Measurements from ENCODE around the gene NNMT. TPM values are rescaled to one million over a fixed set of nuclear protein-coding genes. Genes with fewer than 3 reads are reported as not detected.
A peak's percentile ranks its signal among the peaks of the same experiment; 100 is the strongest.

The NNMT gene
- total RNA-seq, 1 donor from 2014 or later: 375 TPM

DNA sequence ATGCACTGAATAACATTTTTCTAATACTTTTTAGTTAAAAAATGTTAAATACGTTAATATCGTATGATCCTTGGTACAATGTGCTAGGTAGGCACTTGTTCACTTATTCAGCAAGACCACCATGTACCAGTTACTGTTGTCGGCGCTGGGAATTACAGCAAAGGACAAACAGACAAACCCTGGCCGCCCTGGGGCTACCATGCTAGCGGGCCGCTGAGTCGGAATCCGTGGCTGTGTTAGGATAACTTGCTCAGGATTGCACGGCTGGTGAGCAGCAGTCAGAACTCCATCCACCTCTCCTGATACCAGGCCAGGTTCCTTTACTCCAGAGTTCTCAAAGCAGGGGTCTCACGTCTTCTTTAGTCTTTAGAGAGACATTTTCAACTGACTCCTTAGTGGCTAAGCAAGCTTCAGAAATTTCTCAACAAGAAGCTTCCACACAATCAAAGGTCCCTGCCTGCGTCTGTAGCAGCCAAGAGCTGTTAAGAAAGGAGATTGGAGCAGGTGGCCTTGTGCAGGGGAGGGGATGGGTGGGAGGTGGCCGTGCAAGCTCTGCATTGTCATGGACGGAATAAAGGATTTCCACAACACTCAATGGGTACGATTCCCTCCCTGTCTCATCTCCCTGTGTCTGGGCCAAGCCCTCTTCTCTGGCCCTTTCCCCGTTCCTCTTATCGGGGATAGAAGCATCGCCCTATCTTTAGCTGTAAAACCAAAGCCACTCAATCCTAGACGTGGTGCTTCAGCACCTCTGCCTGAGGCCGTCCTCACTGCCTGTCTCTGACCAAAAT is 39.8 kb upstream of the NNMT start:
- no peak overlapping the region for H3K27ac Mint-ChIP-seq (ENCODE audit: unreplicated experiment)
- peaks cover 2% of the 10 kb centered on the region for H3K27me3 Mint-ChIP-seq (ENCODE audit: low read depth)
- peaks cover 12% of the 10 kb centered on the region for H3K36me3 Mint-ChIP-seq (ENCODE audit: low read depth)
- no peak for DNase-seq (ENCODE audit: low spot score)
- H3K9me3 Mint-ChIP-seq (ENCODE audit: low read depth): no peaks in the 10 kb centered on the region
- peaks cover 41% of the 10 kb centered on the region for H3K4me1 Mint-ChIP-seq (ENCODE audit: low read depth)
- H3K4me3 Mint-ChIP-seq (ENCODE audit: unreplicated experiment): no peak overlapping the region
- TF ChIP-seq, protein P1, sequence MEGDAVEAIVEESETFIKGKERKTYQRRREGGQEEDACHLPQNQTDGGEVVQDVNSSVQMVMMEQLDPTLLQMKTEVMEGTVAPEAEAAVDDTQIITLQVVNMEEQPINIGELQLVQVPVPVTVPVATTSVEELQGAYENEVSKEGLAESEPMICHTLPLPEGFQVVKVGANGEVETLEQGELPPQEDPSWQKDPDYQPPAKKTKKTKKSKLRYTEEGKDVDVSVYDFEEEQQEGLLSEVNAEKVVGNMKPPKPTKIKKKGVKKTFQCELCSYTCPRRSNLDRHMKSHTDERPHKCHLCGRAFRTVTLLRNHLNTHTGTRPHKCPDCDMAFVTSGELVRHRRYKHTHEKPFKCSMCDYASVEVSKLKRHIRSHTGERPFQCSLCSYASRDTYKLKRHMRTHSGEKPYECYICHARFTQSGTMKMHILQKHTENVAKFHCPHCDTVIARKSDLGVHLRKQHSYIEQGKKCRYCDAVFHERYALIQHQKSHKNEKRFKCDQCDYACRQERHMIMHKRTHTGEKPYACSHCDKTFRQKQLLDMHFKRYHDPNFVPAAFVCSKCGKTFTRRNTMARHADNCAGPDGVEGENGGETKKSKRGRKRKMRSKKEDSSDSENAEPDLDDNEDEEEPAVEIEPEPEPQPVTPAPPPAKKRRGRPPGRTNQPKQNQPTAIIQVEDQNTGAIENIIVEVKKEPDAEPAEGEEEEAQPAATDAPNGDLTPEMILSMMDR (IDR thresholded peaks at IDR 0.05): no peak

DNA sequence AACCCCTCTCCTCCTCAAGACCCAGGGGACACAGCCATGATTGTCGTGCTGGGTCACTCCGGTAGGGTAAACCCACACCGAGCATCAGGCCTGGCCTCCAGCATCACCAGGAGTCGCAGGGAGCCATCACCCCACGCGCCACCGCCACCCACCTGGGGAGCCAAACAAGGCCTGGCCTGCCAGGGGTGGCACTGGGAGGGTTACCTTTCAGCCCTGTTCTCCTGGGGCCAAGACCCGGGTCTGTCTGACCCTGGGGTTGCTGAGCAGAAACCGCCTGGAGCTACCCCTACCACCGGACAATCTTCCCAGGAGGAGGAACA is 39.3 kb upstream of the NNMT start:
- Mint-ChIP-seq H3K36me3 (ENCODE audit: low read depth) (peaks cover 10% of the 10 kb centered on the region), H3K4me1 (ENCODE audit: low read depth) (peaks cover 41% of the 10 kb centered on the region), H3K4me3 (ENCODE audit: unreplicated experiment) (no peak overlapping the region), H3K27ac (ENCODE audit: unreplicated experiment) (peak overlapping the region; percentile 39), H3K27me3 (ENCODE audit: low read depth) (peaks cover 2% of the 10 kb centered on the region), H3K9me3 (ENCODE audit: low read depth) (no peaks in the 10 kb centered on the region)
- TF ChIP-seq, protein P1 (IDR thresholded peaks at IDR 0.05): no peak
- DNase-seq (ENCODE audit: low spot score): no peak

DNA sequence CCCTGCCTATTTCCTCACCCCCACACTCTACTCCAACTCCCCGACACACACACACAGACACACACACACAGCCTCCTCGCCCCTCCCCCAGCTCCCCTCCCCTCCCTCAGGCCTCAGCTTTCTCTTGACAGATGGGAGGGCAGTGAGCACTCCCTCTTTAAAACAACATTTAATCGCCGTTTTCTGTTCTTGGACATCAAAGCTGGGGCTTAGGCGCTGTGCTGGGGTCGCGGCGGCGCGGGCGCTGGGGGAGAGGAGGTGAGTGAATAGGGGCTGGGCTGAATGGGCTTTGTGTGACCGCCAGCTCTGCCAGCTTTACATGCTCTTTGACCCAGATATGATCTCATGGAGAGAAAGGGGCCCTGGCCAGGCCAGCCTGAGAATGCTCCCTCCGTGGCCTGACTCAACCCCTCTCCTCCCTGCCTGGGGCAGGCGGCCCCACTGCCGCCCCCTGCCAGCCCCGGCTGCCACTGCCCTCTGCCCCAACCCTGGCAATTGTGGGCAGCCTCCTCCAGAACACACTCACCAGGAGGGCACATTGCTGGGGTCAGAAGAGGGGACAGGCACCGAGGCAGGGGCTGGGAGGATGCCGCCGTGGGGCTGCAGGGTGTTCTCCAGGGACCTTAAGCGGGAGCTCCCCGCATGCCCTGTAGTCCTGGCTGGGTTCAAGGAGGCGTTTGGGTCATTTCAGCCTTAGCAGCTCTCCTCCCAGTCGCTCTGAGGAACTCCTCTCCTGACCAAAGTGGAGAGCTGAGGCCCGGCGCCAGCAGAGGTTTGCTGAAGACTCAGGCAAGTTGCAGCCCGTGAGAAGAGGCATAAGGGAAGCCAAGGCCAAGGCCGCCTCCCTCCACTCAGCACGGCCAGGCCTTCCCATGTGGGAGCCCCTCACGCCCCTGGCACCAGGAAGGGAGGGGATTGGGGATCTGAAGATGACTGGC is 38.3 kb upstream of the NNMT start:
- Mint-ChIP-seq H3K4me3 (ENCODE audit: unreplicated experiment) (peak overlapping the region; percentile 48), H3K27me3 (ENCODE audit: low read depth) (peaks cover 2% of the 10 kb centered on the region), H3K27ac (ENCODE audit: unreplicated experiment) (peak overlapping the region; percentile 39), H3K36me3 (ENCODE audit: low read depth) (peaks cover 7% of the 10 kb centered on the region), H3K9me3 (ENCODE audit: low read depth) (no peaks in the 10 kb centered on the region), H3K4me1 (ENCODE audit: low read depth) (peaks cover 37% of the 10 kb centered on the region)
- no peak for DNase-seq (ENCODE audit: low spot score)
- TF ChIP-seq, protein P1 (IDR thresholded peaks at IDR 0.05): peak; percentile 77

DNA sequence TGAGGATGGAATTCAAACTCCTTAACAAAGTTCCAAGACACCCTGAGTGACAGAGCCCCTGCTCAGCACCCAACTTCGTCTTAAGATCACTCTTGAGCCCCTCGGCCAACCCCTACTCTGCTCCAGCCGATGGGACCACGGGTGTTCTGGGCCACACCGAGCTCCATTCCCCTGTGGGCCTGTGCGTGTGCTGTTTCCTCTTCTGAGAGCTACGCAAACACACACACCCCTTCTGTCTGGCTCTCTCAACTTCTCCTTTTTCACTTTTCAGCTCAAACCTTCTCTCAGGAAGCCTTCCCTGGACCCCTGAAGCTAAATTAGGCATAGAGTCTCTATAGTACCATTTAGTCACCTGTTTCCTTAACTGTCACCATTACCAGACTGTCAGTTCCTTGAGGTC is 37.5 kb upstream of the NNMT start:
- Mint-ChIP-seq H3K9me3 (ENCODE audit: low read depth) (no peaks in the 10 kb centered on the region), H3K4me1 (ENCODE audit: low read depth) (peaks cover 36% of the 10 kb centered on the region), H3K27ac (ENCODE audit: unreplicated experiment) (peak overlapping the region; percentile 77), H3K27me3 (ENCODE audit: low read depth) (peaks cover 2% of the 10 kb centered on the region), H3K36me3 (ENCODE audit: low read depth) (peaks cover 6% of the 10 kb centered on the region), H3K4me3 (ENCODE audit: unreplicated experiment) (no peak overlapping the region)
- no peak for DNase-seq (ENCODE audit: low spot score)
- TF ChIP-seq, protein P1 (IDR thresholded peaks at IDR 0.05): no peak

- H3K36me3 Mint-ChIP-seq (ENCODE audit: low read depth): peaks cover 6% of the 10 kb centered on the region
- H3K27me3 Mint-ChIP-seq (ENCODE audit: low read depth): peaks cover 2% of the 10 kb centered on the region
- no peak for DNase-seq (ENCODE audit: low spot score)
- H3K9me3 Mint-ChIP-seq (ENCODE audit: low read depth): no peaks in the 10 kb centered on the region
- H3K4me1 Mint-ChIP-seq (ENCODE audit: low read depth): peaks cover 36% of the 10 kb centered on the region
- no peak overlapping the region for H3K27ac Mint-ChIP-seq (ENCODE audit: unreplicated experiment)
- TF ChIP-seq, protein P1 (IDR thresholded peaks at IDR 0.05): no peak
- no peak overlapping the region for H3K4me3 Mint-ChIP-seq (ENCODE audit: unreplicated experiment)
Observed at GRCh38 chr11:114259124-114259526, 37.1 kb upstream of the NNMT start.

All from chondrocyte (in vitro differentiated cells).